OCI-M2 (cell line): Measurements from ENCODE around the gene HLA-F.

Experiments used
- DNase-seq: peaks from one replicate; lab custom pipeline; 2025; ENCODE audit not compliant: unreplicated experiment; lab: John Stamatoyannopoulos, UW

The HLA-F gene

GRCh38 chr6:29759457-29759856 lies 36.2 kb downstream of the HLA-F start:
- DNase-seq: no peak

GRCh38 chr6:29760328-29760727 lies 37.1 kb downstream of the HLA-F start:
- DNase-seq: no peak

GRCh38 chr6:29762051-29762450 lies 38.8 kb downstream of the HLA-F start:
- no peak for DNase-seq

GRCh38 chr6:29762781-29763214 lies 39.6 kb downstream of the HLA-F start:
- no peak for DNase-seq

GRCh38 chr6:29763491-29764289 lies 40.5 kb downstream of the HLA-F start:
- no peak for DNase-seq

GRCh38 chr6:29764422-29765196 lies 41.4 kb downstream of the HLA-F start:
- no peak for DNase-seq

GRCh38 chr6:29769336-29769735 lies 46.1 kb downstream of the HLA-F start:
- no peak for DNase-seq

- no peak for DNase-seq
These were observed 47.1 kb downstream of the HLA-F start for GRCh38 chr6:29770306-29770705.

- no peak for DNase-seq
These were observed 53.5 kb downstream of the HLA-F start for GRCh38 chr6:29776684-29777083.
